Panc1 (cell line): Measurements from ENCODE around the gene SNRPA. TPM values are rescaled to one million over a fixed set of nuclear protein-coding genes. Genes with fewer than 3 reads are reported as not detected.
"Not testable (repeated sequence)": the region's sequence is repeated elsewhere in the genome, so short reads cannot be mapped to it uniquely, and the experiment has no call there.

Source experiments
- ATAC-seq: fragments of 200-7000 bp; cut with Tn5 transposase; 2 replicates; pipeline ENCODE4 v1.9.1; 2020; ENCODE audit warnings: mild to moderate bottlenecking, moderate library complexity
- BruUV-seq: library from RNA; stranded (reverse); fragments of 400-500 nt; replicated peaks from 2 replicates; lab custom pipeline; 2021; lab: Mats Ljungman, UMichigan
- CTCF ChIA-PET: fragments of 300-600 bp; sonication (Branson Sonifier 250); formaldehyde crosslinking; loops from one replicate; lab custom pipeline; 2022; ENCODE audit warnings: antibody characterized with exemption; lab: Charles Lee
- POLR2A ChIA-PET: fragments of 300-600 bp; sonication (Branson Sonifier 250); formaldehyde crosslinking; loops from one replicate; lab custom pipeline; 2022; ENCODE audit warnings: antibody characterized with exemption; lab: Charles Lee
- DNase-seq: peaks from one replicate; pipeline ENCODE4 v3.0.0-alpha.2; 2010; ENCODE audit warnings: low read depth, low spot score
- H3K27ac ChIP-seq: 2 replicates; pipeline ENCODE4 v1.5.1; 2011; ENCODE audit warnings: mild to moderate bottlenecking, low read length, inconsistent platforms
- H3K27me3 ChIP-seq: fragments of 200-500 bp; sonication (Bioruptor generic); 2 replicates; pipeline ENCODE4 v1.6.0; 2014; ENCODE audit warnings: low read length, inconsistent platforms; ENCODE audit not compliant: control insufficient read depth, insufficient read depth
- H3K36me3 ChIP-seq: fragments of 200-500 bp; sonication (Bioruptor generic); 2 replicates; pipeline ENCODE4 v1.5.1; 2014; ENCODE audit warnings: inconsistent platforms, mild to moderate bottlenecking, low read length, moderate library complexity; ENCODE audit not compliant: control insufficient read depth, insufficient read depth
- H3K4me1 ChIP-seq: 2 replicates; pipeline ENCODE4 v1.5.1; 2011; ENCODE audit warnings: inconsistent platforms, mild to moderate bottlenecking, low read length, moderate library complexity; ENCODE audit not compliant: control insufficient read depth, insufficient read depth
- H3K4me3 ChIP-seq, 2 experiments: 2 replicates each; pipeline ENCODE4 v1.5.1; 2011 to 2012; ENCODE audit warnings: low read depth in 2 of 2, low read length in 2 of 2, mild to moderate bottlenecking in 2 of 2, inconsistent platforms in 1 of 2, moderate library complexity in 1 of 2
- H3K9me3 ChIP-seq: fragments of 200-500 bp; sonication (Bioruptor generic); 2 replicates; pipeline ENCODE4 v1.5.1; 2014; ENCODE audit warnings: low read depth, mild to moderate bottlenecking, inconsistent platforms, low read length, moderate library complexity; ENCODE audit not compliant: control insufficient read depth, insufficient read depth
- CTCF ChIP-seq: fragments of 450-650 bp; IDR thresholded peaks from 2 replicates; pipeline ENCODE4 v1.5.1; 2017; ENCODE audit warnings: mild to moderate bottlenecking
- POLR2AphosphoS5 ChIP-seq: IDR thresholded peaks from 2 replicates; pipeline ENCODE4 v1.6.1; 2012; ENCODE audit warnings: mild to moderate bottlenecking, low read depth, low read length, moderate library complexity
- REST ChIP-seq, 2 experiments: IDR thresholded peaks; 2 replicates each; pipeline ENCODE4 v1.6.1; 2011 to 2012; ENCODE audit warnings: low read depth in 2 of 2, control low read depth in 1 of 2, low read length in 1 of 2, mild to moderate bottlenecking in 1 of 2, moderate library complexity in 1 of 2; ENCODE audit not compliant: insufficient read depth in 1 of 2
- SIN3A ChIP-seq: IDR thresholded peaks from 2 replicates; pipeline ENCODE4 v1.6.1; 2012; ENCODE audit warnings: low read depth, mild to moderate bottlenecking, low read length, moderate library complexity, borderline replicate concordance; ENCODE audit not compliant: insufficient read depth
- TCF7L2 ChIP-seq: IDR thresholded peaks from 2 replicates; pipeline ENCODE4 v1.6.1; 2011; ENCODE audit warnings: mild to moderate bottlenecking, low read depth, low read length, inconsistent platforms
- in situ Hi-C: cut with HindIII; loops from 2 replicates; pipeline ENCODE4 v1.10.0; 2016; ENCODE audit warnings: low sequenced_read_pairs, low pct_unique_long_range_greater_than_20kb
- intact Hi-C: fragments of 100-400 bp; cut with micrococcal nuclease; formaldehyde crosslinking; loops from one replicate; pipeline ENCODE4 v1.10.0; 2022; ENCODE audit not compliant: unreplicated experiment
- total RNA-seq: library from RNA; stranded (reverse); gene quantifications from one replicate; pipeline ENCODE4 v1.2.1, GENCODE V29; 2021; ENCODE audit not compliant: unreplicated experiment

Gene SNRPA
- total RNA-seq, 1 experiment from 2014 or later: 104 TPM

DNA sequence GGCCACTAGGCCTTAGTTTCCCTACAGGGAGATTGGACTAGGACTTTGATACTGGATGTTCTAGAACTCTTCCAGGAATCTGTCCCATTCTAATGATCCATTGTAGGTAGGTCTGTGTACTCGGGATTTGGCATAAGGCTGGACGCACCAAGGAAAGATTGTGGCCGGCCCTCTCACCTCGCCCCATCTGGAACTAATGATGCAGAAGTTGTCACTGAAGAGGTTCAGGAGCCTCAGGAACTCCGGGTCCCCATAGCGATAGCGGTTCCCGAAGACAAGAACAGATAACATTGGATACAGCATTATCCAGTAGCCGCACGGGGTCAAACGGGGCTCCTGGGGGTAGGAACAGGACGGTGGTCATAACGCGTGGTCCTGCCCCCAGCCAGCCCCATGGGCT lies 59.2 kb downstream of the SNRPA start:
- Histone ChIP-seq H3K36me3 (no peaks in the 10 kb centered on the region), H3K4me3 (peak overlapping the region; percentile 27 to 41), H3K27me3 (no peaks in the 10 kb centered on the region), H3K27ac (peak overlapping the region; percentile 69), H3K4me1 (peaks cover 23% of the 10 kb centered on the region), H3K9me3 (no peaks in the 10 kb centered on the region)
- CTCF ChIA-PET: no interaction called here
- TF ChIP-seq CTCF (no peak), SIN3A (no peak), REST (IDR thresholded peaks at IDR 0.05; ENCODE audit: insufficient read depth in 1 of 2, low read depth in 2 of 2, low read length in 1 of 2) (no peak), TCF7L2 (no peak), POLR2AphosphoS5 (no peak; the same call in 1 of the 2 replicates)
- ATAC-seq: 0 out of 2 replicates have a peak, but pooled peaks have one; percentile 2
- DNase-seq: no peak
- intact Hi-C loops: no loop called here
- TSS peak; percentile 76 for BruUV-seq
- in situ Hi-C loops: no loop called here
- POLR2A ChIA-PET: no interaction called here

GRCh38 chr19:40810649-40811408 lies 59.8 kb downstream of the SNRPA start:
- Histone ChIP-seq H3K4me1 (peaks cover 16% of the 10 kb centered on the region), H3K27ac (peak overlapping the region; percentile 77), H3K4me3 (peak overlapping the region; percentile 27 to 41)
- CTCF ChIA-PET, H3K9me3 ChIP-seq, POLR2A ChIA-PET, H3K27me3 ChIP-seq, BruUV-seq, intact Hi-C loops, DNase-seq, in situ Hi-C loops, H3K36me3 ChIP-seq: not testable (repeated sequence)
- ATAC-seq: peak; percentile 86
- TF ChIP-seq POLR2AphosphoS5: peak; percentile 49; the same call in 1 of the 2 replicates
